GM12891 (cell line): ENCODE results near the gene SP4.

Source experiments
- PAX5 ChIP-seq: IDR thresholded peaks from 2 replicates; pipeline ENCODE4 v1.6.1; 2011; ENCODE audit warnings: low read length, moderate library complexity, mild to moderate bottlenecking; ENCODE audit not compliant: insufficient read depth, severe bottlenecking
- POLR2A ChIP-seq: IDR thresholded peaks from 2 replicates; pipeline ENCODE4 v1.6.1; 2011; ENCODE audit warnings: low read depth, low read length, control low read depth
- POU2F2 ChIP-seq: IDR thresholded peaks from 2 replicates; pipeline ENCODE4 v1.6.1; 2011; ENCODE audit warnings: low read depth, mild to moderate bottlenecking, control low read depth, low read length, moderate library complexity
- SPI1 ChIP-seq: IDR thresholded peaks from 2 replicates; pipeline ENCODE4 v1.6.1; 2011; ENCODE audit warnings: low read depth, low read length, control low read depth
- TAF1 ChIP-seq: IDR thresholded peaks from 2 replicates; pipeline ENCODE4 v1.6.1; 2011; ENCODE audit warnings: low read depth, low read length, control low read depth

- TF ChIP-seq POU2F2, result no peak
- no peak for TF ChIP-seq POLR2A
- no peak for TF ChIP-seq SPI1
- TF ChIP-seq PAX5, result no peak
- no peak for TF ChIP-seq TAF1
Observed at GRCh38 chr7:21469894-21470293, 42.0 kb downstream of the SP4 start.
